ENCODE results near the gene WDR43.

The WDR43 gene

GRCh38 chr2:28979576-28980366 is 85.3 kb downstream of the WDR43 start:
- no peak for DNase-seq (ENCODE audit: extremely low read depth, low read depth)
- no peak overlapping the region for H3K4me3 ChIP-seq (replicated peaks; ENCODE audit: low read depth, low read length)
- TF ChIP-seq CTCF (IDR thresholded peaks at IDR 0.05; ENCODE audit: low read depth, low read length, missing control alignments), result no peak

GRCh38 chr2:28980368-28981015 is 86.0 kb downstream of the WDR43 start:
- no peak overlapping the region for H3K4me3 ChIP-seq (replicated peaks; ENCODE audit: low read depth, low read length)
- DNase-seq (ENCODE audit: extremely low read depth, low read depth), result no peak
- TF ChIP-seq CTCF (IDR thresholded peaks at IDR 0.05; ENCODE audit: low read depth, low read length, missing control alignments), result no peak

- no peak for DNase-seq (ENCODE audit: extremely low read depth, low read depth)
- no peak within 1 kb of the TSS for H3K4me3 ChIP-seq (replicated peaks; ENCODE audit: low read depth, low read length)
- TF ChIP-seq CTCF (IDR thresholded peaks at IDR 0.05; ENCODE audit: low read depth, low read length, missing control alignments), result no peak
Measured at GRCh38 chr2:28981016-28981441, 86.6 kb downstream of the WDR43 start, which contains the start of gene TOGARAM2. Gene TOGARAM2, plus strand, starts transcription at chr2:28981298. Its CDS starts 13,537 bp downstream, at chr2:28994835.

- TF ChIP-seq CTCF (IDR thresholded peaks at IDR 0.05; ENCODE audit: low read depth, low read length, missing control alignments), result no peak
- DNase-seq (ENCODE audit: extremely low read depth, low read depth), result no peak
- H3K4me3 ChIP-seq (replicated peaks; ENCODE audit: low read depth, low read length), result no peak overlapping the region
Measured at GRCh38 chr2:28981620-28982376, 87.3 kb downstream of the WDR43 start.

GRCh38 chr2:28982381-28982950 is 88.0 kb downstream of the WDR43 start:
- no peak for TF ChIP-seq CTCF (IDR thresholded peaks at IDR 0.05; ENCODE audit: low read depth, low read length, missing control alignments)
- DNase-seq (ENCODE audit: extremely low read depth, low read depth), result no peak
- H3K4me3 ChIP-seq (replicated peaks; ENCODE audit: low read depth, low read length), result no peak overlapping the region

DNA sequence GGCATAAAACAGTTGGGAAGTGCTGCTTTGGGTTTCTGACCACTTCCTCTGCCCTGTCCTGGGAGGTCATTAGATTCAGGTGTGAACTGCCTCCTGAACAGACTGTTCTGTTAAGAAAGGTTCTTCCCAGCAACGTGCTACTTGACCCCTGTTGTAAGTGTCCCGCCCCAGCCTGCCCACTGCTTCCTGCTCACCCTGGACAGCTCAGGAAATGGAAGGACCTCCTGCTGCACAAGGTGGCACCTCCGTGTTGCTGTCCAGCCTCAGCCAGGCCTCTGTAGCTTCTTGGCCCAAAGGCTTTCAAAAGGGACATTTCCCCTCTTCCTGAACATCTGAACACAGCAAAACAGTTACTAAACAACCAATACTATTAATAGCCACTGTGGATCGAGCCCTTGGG is 92.0 kb downstream of the WDR43 start:
- no peak for DNase-seq (ENCODE audit: extremely low read depth, low read depth)
- H3K4me3 ChIP-seq (replicated peaks; ENCODE audit: low read depth, low read length), result no peak overlapping the region
- no peak for TF ChIP-seq CTCF (IDR thresholded peaks at IDR 0.05; ENCODE audit: low read depth, low read length, missing control alignments)
